HG03439 (cell line): ENCODE results near the gene BORCS6.

Source experiments
- ATAC-seq: cut with Tn5 transposase; IDR thresholded peaks from one replicate; pipeline ENCODE4 v1.9.1; 2021; ENCODE audit warnings: mild to moderate bottlenecking, moderate library complexity; ENCODE audit not compliant: unreplicated experiment

Gene BORCS6

GRCh38 chr17:8212312-8213180 lies 22.6 kb upstream of the BORCS6 start:
- no peak for ATAC-seq

DNA sequence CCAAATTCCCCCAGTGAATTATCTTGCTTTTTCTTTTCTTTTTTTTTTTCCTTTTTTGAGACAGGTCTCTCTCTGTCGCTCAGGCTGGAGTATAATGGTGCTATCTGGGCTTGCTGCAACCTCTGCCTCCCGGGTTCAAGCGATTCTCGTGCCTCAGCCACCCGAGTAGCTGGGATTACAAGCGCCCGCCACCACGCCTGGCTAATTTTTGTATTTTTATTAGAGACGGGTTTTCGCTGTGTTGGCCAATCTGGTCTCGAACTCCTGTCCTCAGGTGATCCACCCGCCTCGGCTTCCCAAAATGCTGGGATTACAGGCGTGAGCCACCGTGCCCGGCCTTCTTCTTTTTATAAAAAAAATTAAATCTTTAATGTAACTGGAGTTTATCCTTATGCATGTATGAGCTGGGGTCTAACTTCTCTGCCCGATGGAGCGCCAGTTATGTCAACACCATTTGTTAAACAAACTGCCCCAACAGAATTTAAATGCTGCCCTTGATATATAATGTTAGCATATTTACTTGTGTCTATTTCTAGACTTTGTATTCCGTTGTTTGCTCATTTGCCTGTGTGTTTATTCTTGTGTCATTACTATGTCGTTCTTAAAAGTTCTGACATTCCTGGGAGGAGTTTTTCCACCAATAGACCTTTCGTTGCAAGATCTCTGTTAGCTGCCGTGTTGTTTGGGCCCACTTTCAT lies 20.9 kb upstream of the BORCS6 start:
- ATAC-seq = no peak

GRCh38 chr17:8209907-8210760 lies 20.2 kb upstream of the BORCS6 start, which contains the start of gene AURKB:
TSS of gene AURKB (minus strand) at chr17:8210575. CDS start at chr17:8210224, 351 bp downstream.
- ATAC-seq = peak; percentile 73

DNA sequence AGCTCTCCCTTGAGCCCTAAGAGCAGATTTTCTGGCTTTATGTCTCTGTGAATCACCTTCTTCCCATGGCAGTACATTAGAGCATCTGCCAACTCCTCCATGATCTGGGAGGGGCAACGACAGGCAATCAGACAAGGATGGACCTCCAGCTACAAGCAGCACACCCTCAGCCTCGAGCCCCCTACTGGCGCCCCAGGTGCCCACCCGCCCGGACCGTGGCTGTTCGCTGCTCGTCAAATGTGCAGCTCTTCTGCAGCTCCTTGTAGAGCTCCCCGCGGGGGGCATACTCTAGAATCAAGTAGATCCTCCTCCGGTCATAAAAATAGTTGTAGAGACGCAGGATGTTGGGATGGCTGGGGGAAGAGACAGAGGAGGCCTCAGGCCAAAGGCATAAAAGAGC lies 16.6 kb upstream of the BORCS6 start:
- no peak for ATAC-seq

DNA sequence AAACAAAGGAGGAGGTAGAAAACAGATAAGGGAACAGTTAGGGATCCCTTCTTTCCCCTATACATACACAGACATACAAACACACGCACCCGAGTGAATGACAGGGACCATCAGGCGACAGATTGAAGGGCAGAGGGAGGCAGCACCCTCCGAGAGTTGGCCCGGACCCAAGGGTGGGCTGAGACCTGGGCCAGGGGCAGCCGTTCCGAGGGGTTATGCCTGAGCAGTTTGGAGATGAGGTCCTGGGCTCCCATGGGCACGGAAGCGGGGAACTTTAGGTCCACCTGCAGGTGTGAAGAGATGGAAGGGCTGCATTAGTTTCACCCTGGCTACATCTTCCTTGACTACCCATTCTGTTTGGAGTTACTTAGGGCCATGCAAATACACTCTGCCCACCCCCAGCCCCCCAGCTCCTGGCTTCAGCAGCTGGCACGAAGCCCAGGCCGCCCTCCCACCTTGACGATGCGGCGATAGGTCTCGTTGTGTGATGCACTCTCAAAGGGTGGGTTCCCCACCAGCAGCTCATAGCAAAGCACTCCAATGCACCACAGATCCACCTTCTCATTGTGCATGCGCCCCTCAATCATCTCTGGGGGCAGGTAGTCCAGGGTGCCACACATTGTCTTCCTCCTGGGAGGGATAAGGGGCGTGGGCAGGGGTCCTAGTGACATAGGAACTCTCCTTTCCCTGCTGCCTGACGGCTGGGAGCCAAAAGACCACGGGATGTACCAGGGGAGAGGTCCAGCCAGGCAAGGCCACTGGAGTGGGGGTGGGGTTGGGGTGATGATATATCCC lies 15.0 kb upstream of the BORCS6 start:
- ATAC-seq = no peak

- ATAC-seq = no peak
These were observed 2.3 kb upstream of the BORCS6 start for GRCh38 chr17:8192070-8192815.

DNA sequence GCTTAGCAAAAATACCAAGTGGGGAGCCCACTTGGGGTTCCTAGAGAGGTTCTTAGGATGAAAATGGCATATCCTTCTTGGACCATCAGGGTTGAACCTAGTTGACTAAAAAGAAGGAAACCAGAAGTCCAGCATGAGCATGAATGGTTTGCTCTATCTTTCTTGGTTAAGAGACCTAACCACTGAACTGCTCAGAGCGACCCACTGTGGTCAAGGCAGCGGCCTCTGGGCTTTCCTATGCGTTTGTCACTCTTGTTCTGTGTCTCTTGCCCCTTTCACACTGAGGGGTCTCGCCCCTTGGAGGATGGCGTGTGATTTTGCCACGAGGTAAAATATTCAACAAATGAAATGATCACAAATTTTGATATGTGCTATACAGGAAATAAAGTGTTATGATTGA lies 526 bp upstream of the BORCS6 start:
- no peak for ATAC-seq

DNA sequence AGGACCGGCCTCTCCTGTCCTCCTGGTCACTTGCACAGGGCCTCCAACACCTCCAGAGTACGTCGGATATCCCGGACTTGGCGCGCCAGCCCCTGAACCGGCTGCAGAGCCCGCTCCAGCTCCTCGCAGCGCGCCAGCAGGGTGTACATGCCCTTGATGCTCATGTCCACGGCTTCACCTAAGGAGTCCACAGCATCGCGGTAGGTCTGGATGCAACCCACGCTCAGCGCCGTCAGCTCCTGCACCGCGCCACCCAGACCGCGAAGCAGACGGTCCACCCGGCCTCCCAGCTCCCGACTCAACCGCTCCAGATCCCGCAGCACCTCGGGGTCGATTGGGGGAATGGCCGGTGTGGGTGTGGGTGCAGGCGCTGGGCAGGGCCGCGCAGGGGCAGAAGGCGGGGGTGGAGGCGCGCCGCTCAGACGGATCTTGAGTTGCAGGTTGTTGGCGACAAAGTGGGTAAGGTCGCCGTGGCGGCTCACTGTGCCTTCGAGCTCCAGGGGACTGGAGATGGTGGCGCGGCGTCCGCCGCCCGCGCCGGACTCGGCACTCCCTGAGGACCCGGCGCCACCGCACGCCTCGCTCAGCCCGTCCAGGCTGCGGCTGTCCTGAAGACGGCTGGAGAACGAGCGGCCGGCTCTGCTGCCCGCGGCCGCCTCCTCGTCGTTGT lies 804 bp downstream of the BORCS6 start:
- no peak for ATAC-seq

DNA sequence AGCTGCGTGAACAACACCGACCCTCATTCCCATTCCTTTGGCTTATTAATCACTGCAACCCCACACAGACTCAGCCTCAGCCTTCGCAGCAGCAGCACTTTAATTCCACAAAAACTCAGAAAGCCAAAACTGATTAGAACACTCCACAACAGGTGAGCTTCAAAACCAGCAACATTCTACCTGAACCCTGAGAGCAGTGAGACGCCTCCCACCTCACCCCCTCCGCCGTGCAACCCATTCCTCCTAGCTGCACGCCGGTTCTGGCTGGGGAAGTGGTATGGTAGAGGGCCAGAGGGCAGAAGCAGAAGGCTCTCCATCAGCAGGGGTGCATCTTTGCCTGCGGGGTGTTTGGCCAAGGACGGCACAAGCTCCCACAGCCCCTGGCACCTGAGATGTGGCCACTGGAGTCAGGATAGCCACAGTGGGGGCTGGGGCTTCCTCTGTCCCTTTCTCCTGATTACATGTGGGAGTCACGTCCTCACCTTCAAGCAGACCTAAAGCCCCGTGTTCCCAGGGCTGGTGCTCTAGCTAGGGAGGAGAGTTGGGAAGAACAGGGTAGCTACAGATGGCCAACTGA lies 1.6 kb downstream of the BORCS6 start:
- ATAC-seq = no peak

- peak; percentile 22 for ATAC-seq
These were observed 2.3 kb downstream of the BORCS6 start for GRCh38 chr17:8187517-8188262.

GRCh38 chr17:8186787-8187516 lies 3.0 kb downstream of the BORCS6 start:
- peak; percentile 41 for ATAC-seq

- ATAC-seq = peak; percentile 1
These were observed 3.6 kb downstream of the BORCS6 start for GRCh38 chr17:8186446-8186786.

- ATAC-seq = peak; percentile 24
These were observed 4.2 kb downstream of the BORCS6 start for GRCh38 chr17:8185582-8186445.

DNA sequence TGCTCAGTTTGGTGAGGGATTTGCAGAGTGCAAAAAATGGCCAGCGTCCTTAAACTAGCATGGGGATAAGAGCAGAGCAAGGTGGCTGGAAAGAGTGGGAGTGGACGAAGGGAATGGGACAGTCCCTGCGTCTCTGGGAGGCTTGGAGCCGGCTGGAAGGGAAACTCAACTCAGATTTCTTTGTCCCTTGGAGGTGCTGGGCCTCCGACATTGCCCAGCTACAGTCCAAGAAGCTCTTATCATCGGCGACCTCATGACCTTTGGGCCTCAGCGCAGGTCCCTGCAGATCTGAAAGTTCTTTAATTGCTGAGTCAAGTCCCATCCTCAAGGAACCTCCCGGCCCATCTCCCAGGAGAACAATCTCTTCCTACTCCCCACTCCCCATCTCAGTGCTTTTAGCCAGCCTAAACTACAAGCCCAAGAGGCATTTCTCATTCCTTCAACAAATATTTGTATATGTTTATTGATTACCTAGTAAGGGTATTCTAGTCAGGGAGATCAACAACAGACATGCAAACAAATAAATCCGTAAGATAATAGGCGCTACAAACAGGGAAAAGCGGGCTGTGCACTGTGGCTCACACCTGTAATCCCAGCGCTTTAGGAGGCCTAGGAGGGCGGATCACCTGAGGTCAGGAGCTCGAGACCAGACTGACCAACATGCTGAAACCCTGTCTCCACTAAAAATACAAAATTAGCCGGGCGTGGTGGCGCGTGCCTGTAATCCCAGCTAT lies 12.8 kb downstream of the BORCS6 start:
- no peak for ATAC-seq

DNA sequence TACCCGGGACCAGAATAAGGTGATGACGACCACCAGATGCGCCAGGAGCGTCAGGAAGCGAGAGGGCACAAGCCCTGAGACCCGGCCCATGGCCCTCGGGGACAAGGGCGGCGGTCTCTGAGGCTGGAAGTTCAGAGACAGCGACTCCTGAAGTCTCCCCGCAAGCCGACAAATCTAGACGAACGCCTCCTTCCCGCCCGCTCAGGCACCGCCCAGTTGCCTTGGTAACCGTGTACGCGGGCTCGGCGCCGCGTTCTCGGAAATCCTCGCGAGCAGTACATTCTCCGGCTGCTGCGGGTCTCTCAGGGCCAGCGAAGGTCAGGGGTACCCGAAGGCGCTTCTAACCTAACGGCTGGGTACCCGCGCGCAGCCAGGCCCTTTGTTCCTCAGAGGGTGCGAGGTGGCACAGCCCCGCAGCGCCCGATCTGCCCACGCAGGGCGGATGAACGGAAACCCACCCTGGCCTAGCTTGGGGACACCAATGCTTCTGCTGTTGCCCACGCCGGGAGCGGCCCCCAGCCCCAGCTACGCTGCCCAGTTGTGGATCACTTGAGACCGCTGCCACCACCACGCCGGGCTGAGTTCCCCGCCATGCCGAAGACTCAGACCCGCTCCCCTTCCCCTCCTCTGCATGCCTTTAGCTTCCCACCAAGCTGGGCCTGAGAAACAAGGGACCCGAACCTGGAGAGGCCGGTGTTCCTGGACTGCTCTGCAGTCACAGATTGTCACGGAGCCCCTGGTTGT lies 13.6 kb downstream of the BORCS6 start, which contains the start of gene TMEM107:
Gene TMEM107, minus strand, starts transcription at position 184 of the 744 bp plus-strand sequence. Its CDS starts 94 bp downstream, at position 90.
- no peak for ATAC-seq
